Endothelial cell of umbilical vein (primary cell): ENCODE results near the gene SLC6A1. TPM values are rescaled to one million over a fixed set of nuclear protein-coding genes. Genes with fewer than 3 reads are reported as not detected.

Source experiments
- BruUV-seq: library from RNA; stranded (reverse); fragments of 400-500 nt; replicated peaks from 2 replicates; lab custom pipeline; 2021; lab: Mats Ljungman, UMichigan
- CTCF ChIA-PET: fragments of 300-600, 350-600 bp; sonication (Branson Sonifier 250); formaldehyde crosslinking; loops from one replicate; lab custom pipeline; 2021; ENCODE audit warnings: antibody characterized with exemption, inconsistent platforms; lab: Charles Lee
- POLR2A ChIA-PET: fragments of 300-600, 350-600 bp; sonication (Branson Sonifier 250); formaldehyde crosslinking; loops from one replicate; lab custom pipeline; 2021; ENCODE audit warnings: antibody characterized with exemption, inconsistent platforms; lab: Charles Lee
- DNase-seq: peaks from one replicate; pipeline ENCODE4 v3.0.0-alpha.2; 2011; ENCODE audit warnings: low read depth, low spot score
- FAIRE-seq: peaks from 2 replicates; lab custom pipeline; 2011; peaks lifted over from hg19 to GRCh38; lab: Jason Lieb, UNC
- H2AFZ ChIP-seq: 2 replicates; pipeline ENCODE4 v1.6.0; 2012; ENCODE audit warnings: low read depth, low read length, control low read depth, inconsistent platforms
- H3K27ac ChIP-seq: 2 replicates; pipeline ENCODE4 v1.5.1; 2011; ENCODE audit warnings: low read depth, mild to moderate bottlenecking, control low read depth, low read length, moderate library complexity; ENCODE audit not compliant: insufficient read depth
- H3K27me3 ChIP-seq, 2 experiments: 2 replicates each; pipeline versions ENCODE4 v1.6.0 to v1.6.1; 2011; ENCODE audit warnings: low read length in 2 of 2, mixed read lengths in 1 of 2; ENCODE audit not compliant: control insufficient read depth in 2 of 2, insufficient read depth in 2 of 2
- H3K36me3 ChIP-seq, 2 experiments: 2 replicates in 1 of 2; 3 replicates in 1 of 2; pipeline ENCODE4 v1.5.1; 2011; ENCODE audit warnings: low read length in 2 of 2, mild to moderate bottlenecking in 1 of 2, moderate library complexity in 1 of 2; ENCODE audit not compliant: control insufficient read depth in 2 of 2, insufficient read depth in 2 of 2; ENCODE audit errors: extremely low read depth in 1 of 2
- H3K4me1 ChIP-seq: 3 replicates; pipeline ENCODE4 v1.5.1; 2011; ENCODE audit warnings: mild to moderate bottlenecking, low read length; ENCODE audit not compliant: control insufficient read depth, insufficient read depth; ENCODE audit errors: extremely low read depth
- H3K4me2 ChIP-seq: 2 replicates; pipeline ENCODE4 v1.6.1; 2011; ENCODE audit warnings: low read length, control low read depth, mixed read lengths; ENCODE audit not compliant: insufficient read depth
- H3K4me3 ChIP-seq, 3 experiments: fragments of 200-600 bp in 1 of 3; sonication (generic), shearing (Covaris generic) in 1 of 3; replicated peaks in 1 of 3; 2 replicates each; pipeline ENCODE4 v1.5.1; 2011 to 2016; ENCODE audit warnings: control low read depth in 3 of 3, low read length in 3 of 3, mild to moderate bottlenecking in 2 of 3, inconsistent platforms in 1 of 3, low read depth in 1 of 3, moderate library complexity in 1 of 3; ENCODE audit not compliant: insufficient read depth in 1 of 3
- H3K79me2 ChIP-seq: 2 replicates; pipeline ENCODE4 v1.6.0; 2012; ENCODE audit warnings: low read length, inconsistent platforms; ENCODE audit not compliant: control insufficient read depth, insufficient read depth
- H3K9ac ChIP-seq: replicated peaks from 2 replicates; pipeline ENCODE3; 2011; ENCODE audit warnings: low read length, control low read depth; ENCODE audit not compliant: insufficient read depth; ENCODE audit errors: extremely low read depth
- H3K9me1 ChIP-seq: replicated peaks from 3 replicates; pipeline ENCODE4 v1.6.0; 2011; ENCODE audit warnings: mild to moderate bottlenecking, low read length; ENCODE audit not compliant: control insufficient read depth, insufficient read depth; ENCODE audit errors: extremely low read depth
- H3K9me3 ChIP-seq: replicated peaks from 2 replicates; pipeline ENCODE4 v1.5.1; 2012; ENCODE audit warnings: low read length, inconsistent platforms; ENCODE audit not compliant: control insufficient read depth, insufficient read depth
- H4K20me1 ChIP-seq: replicated peaks from 2 replicates; pipeline ENCODE3; 2011; ENCODE audit warnings: mild to moderate bottlenecking, low read length; ENCODE audit not compliant: control insufficient read depth, insufficient read depth; ENCODE audit errors: extremely low read depth
- EZH2 ChIP-seq: IDR thresholded peaks from 2 replicates; pipeline ENCODE4 v1.6.1; 2012; ENCODE audit warnings: borderline replicate concordance, low read depth, mild to moderate bottlenecking, moderate library complexity, low read length, inconsistent platforms; ENCODE audit not compliant: severe bottlenecking
- FOS ChIP-seq: IDR thresholded peaks from 2 replicates; pipeline ENCODE4 v1.6.1; 2011; ENCODE audit warnings: mild to moderate bottlenecking, low read length, moderate library complexity, borderline replicate concordance; ENCODE audit not compliant: insufficient read depth
- GATA2 ChIP-seq: IDR thresholded peaks from 2 replicates; pipeline ENCODE4 v1.7.0; 2011; ENCODE audit warnings: low read depth, mild to moderate bottlenecking, moderate library complexity, mixed read lengths, low read length; ENCODE audit not compliant: insufficient read length, insufficient read depth
- JUN ChIP-seq: IDR thresholded peaks from 2 replicates; pipeline ENCODE4 v1.6.1; 2011; ENCODE audit warnings: borderline replicate concordance, low read depth; ENCODE audit not compliant: insufficient read length, insufficient read depth
- MYC ChIP-seq: IDR thresholded peaks from one replicate; pipeline ENCODE4 v1.6.1; 2011; ENCODE audit warnings: mild to moderate bottlenecking, low read depth, low read length
- POLR2A ChIP-seq: IDR thresholded peaks from 2 replicates; pipeline ENCODE4 v1.6.1; 2012; ENCODE audit warnings: low read depth, mild to moderate bottlenecking, control low read depth, low read length
- POLR2AphosphoS5 ChIP-seq: IDR thresholded peaks from 2 replicates; pipeline ENCODE4 v1.6.1; 2012; ENCODE audit warnings: low read depth, mild to moderate bottlenecking, control low read depth, low read length, moderate library complexity; ENCODE audit not compliant: insufficient read depth
- dilution Hi-C: fragments of 300-500 bp; cut with MboI; formaldehyde crosslinking; loops from one replicate; pipeline ENCODE4 v1.15.0; 2019; ENCODE audit warnings: low sequenced_read_pairs; ENCODE audit not compliant: extremely low pct_ligation_motif_present
- intact Hi-C: fragments of 100-400 bp; cut with micrococcal nuclease; formaldehyde crosslinking; loops from one replicate; pipeline ENCODE4 v1.10.0; 2022
- polyA plus RNA-seq, 4 experiments: library from polyadenylated mRNA; depleted of rRNA in 3 of 4; stranded (reverse) in 3 of 4; unstranded in 1 of 4; fragments of >200 nt; gene quantifications; 2 replicates each; pipeline versions ENCODE4 v1.2.1 to v1.2.3, GENCODE V29; 2011 to 2012; ENCODE audit warnings: missing spikeins in 1 of 4
- total RNA-seq: library from RNA; stranded (reverse); gene quantifications from 2 replicates; pipeline ENCODE4 v1.2.3, GENCODE V29; 2021
- TF ChIP-seq, protein P1 (sequence below), 2 donors: IDR thresholded peaks; 1 replicate in 1 of 2; 2 replicates in 1 of 2; pipeline ENCODE4 v1.5.1; 2011; ENCODE audit warnings: low read length in 2 of 2, mild to moderate bottlenecking in 2 of 2, moderate library complexity in 2 of 2, control low read depth in 1 of 2, inconsistent platforms in 1 of 2, low read depth in 1 of 2; ENCODE audit not compliant: insufficient read depth in 1 of 2; ENCODE audit errors: extremely low read depth in 1 of 2
- TF ChIP-seq, protein P2 (sequence below): IDR thresholded peaks from 2 replicates; pipeline ENCODE4 v1.6.1; 2011; ENCODE audit not compliant: insufficient read depth, insufficient read length

The SLC6A1 gene
- total and polyA plus RNA-seq, 2 donors (not counting 3 experiments of a cell fraction or from before 2014, with no cell fraction given) = not detected

DNA sequence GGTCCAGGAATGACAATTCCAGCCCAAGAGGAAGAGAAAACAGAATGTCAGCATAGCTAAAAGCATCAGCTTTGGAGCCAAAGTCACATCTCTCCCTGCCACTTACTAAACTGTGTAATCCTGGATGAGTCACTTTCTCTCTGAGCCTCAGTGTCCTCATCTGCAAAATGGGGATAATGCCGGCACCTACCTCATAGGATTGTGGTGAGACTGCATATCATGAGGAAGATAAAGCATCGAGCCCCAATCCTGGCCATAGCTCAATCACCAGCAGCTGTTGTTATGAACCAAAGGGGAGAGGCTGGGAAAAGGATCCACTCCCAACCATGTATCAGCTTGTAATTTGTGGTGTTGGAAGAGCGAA lies 9.1 kb downstream of the SLC6A1 start:
- H3K4me2 ChIP-seq = no peak overlapping the region
- POLR2A ChIA-PET = no interaction called here
- dilution Hi-C loops = no loop called here
- TF ChIP-seq POLR2AphosphoS5 = no peak
- no peak for TF ChIP-seq MYC
- TF ChIP-seq, protein P1, sequence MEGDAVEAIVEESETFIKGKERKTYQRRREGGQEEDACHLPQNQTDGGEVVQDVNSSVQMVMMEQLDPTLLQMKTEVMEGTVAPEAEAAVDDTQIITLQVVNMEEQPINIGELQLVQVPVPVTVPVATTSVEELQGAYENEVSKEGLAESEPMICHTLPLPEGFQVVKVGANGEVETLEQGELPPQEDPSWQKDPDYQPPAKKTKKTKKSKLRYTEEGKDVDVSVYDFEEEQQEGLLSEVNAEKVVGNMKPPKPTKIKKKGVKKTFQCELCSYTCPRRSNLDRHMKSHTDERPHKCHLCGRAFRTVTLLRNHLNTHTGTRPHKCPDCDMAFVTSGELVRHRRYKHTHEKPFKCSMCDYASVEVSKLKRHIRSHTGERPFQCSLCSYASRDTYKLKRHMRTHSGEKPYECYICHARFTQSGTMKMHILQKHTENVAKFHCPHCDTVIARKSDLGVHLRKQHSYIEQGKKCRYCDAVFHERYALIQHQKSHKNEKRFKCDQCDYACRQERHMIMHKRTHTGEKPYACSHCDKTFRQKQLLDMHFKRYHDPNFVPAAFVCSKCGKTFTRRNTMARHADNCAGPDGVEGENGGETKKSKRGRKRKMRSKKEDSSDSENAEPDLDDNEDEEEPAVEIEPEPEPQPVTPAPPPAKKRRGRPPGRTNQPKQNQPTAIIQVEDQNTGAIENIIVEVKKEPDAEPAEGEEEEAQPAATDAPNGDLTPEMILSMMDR (IDR thresholded peaks at IDR 0.05; ENCODE audit: extremely low read depth in 1 of 2, insufficient read depth in 1 of 2, low read depth in 1 of 2, low read length in 2 of 2) = no peak
- TF ChIP-seq EZH2 = no peak
- TF ChIP-seq, protein P2, sequence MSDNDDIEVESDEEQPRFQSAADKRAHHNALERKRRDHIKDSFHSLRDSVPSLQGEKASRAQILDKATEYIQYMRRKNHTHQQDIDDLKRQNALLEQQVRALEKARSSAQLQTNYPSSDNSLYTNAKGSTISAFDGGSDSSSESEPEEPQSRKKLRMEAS = no peak
- TF ChIP-seq POLR2A = no peak
- no peak overlapping the region for H2AFZ ChIP-seq
- H3K9me3 ChIP-seq = no peaks in the 10 kb centered on the region
- no peaks in the 10 kb centered on the region for H4K20me1 ChIP-seq
- H3K4me3 ChIP-seq = no peak overlapping the region
- no peak overlapping the region for H3K27ac ChIP-seq
- H3K36me3 ChIP-seq = no peaks in the 10 kb centered on the region
- peaks cover 1 to 12% of the 10 kb centered on the region in 2 experiments for H3K27me3 ChIP-seq
- CTCF ChIA-PET = interaction anchor here (1.1 kb wide), 1 partner anchor 56 kb away, joined by 4 read pairs; no protein-coding TSS in a partner anchor
- no peaks in the 10 kb centered on the region for H3K9me1 ChIP-seq
- no peaks in the 10 kb centered on the region for H3K4me1 ChIP-seq
- intact Hi-C loops = no loop called here
- no peak for FAIRE-seq
- H3K79me2 ChIP-seq = no peaks in the 10 kb centered on the region
- H3K9ac ChIP-seq = no peak overlapping the region
- no peak for DNase-seq
- no TSS peak for BruUV-seq

DNA sequence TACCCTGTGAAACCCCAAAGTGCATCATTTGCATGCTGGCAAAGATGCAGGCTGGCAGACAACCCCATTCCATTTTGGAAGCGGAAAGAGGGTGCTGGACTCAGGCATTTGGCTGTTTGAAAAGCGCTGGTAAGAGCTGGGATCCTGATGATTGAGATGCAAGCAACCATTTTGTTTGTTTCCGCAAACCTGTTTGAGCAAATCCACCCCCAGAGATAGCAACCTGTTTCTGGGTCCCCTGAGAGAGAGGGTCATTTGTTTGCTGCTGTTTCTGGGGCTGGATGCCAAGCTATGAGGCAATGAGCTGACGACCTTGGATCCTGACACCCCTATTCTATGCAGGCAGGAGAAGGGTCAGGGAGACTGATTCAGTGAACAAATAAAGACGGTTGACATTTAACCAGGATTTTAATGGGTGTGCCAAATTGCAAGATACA lies 9.8 kb downstream of the SLC6A1 start:
- DNase-seq (no peak), FAIRE-seq (no peak)
- H3K27me3 ChIP-seq = peaks cover 1 to 12% of the 10 kb centered on the region in 2 experiments
- intact Hi-C loops (no loop called here), dilution Hi-C loops (no loop called here)
- no TSS peak for BruUV-seq
- H3K79me2 ChIP-seq = no peaks in the 10 kb centered on the region
- H3K9me3 ChIP-seq = no peaks in the 10 kb centered on the region
- H3K27ac ChIP-seq = no peak overlapping the region
- ChIA-PET CTCF (no interaction called here), POLR2A (no interaction called here)
- no peaks in the 10 kb centered on the region for H3K4me1 ChIP-seq
- TF ChIP-seq EZH2 = no peak
- TF ChIP-seq POLR2AphosphoS5 = no peak
- no peak for TF ChIP-seq JUN
- TF ChIP-seq FOS = no peak
- no peak for TF ChIP-seq POLR2A
- TF ChIP-seq GATA2 = no peak
- TF ChIP-seq MYC = no peak
- TF ChIP-seq, protein P2 = no peak
- TF ChIP-seq, protein P1 (IDR thresholded peaks at IDR 0.05; ENCODE audit: extremely low read depth in 1 of 2, insufficient read depth in 1 of 2, low read depth in 1 of 2, low read length in 2 of 2) = no peak
- no peaks in the 10 kb centered on the region for H3K36me3 ChIP-seq
- H3K4me3 ChIP-seq = no peak overlapping the region
- H4K20me1 ChIP-seq = no peaks in the 10 kb centered on the region
- no peaks in the 10 kb centered on the region for H3K9me1 ChIP-seq
- H3K4me2 ChIP-seq = no peak overlapping the region
- H2AFZ ChIP-seq = no peak overlapping the region
- no peak overlapping the region for H3K9ac ChIP-seq
